Fibroblast of lung (primary cell): Measurements from ENCODE around the gene GNAI1. TPM values are rescaled to one million over a fixed set of nuclear protein-coding genes. Genes with fewer than 3 reads are reported as not detected.

Experiments used
- DNase-seq, 2 donors: peaks; one replicate each; pipeline versions ENCODE4 v3.0.0 to v3.0.0-alpha.2; 2010; ENCODE audit warnings: low read depth in 2 of 2
- H2AFZ ChIP-seq: 2 replicates; pipeline ENCODE4 v1.5.1; 2012; ENCODE audit warnings: low read length, control low read depth, inconsistent platforms
- H3K27ac ChIP-seq: 2 replicates; pipeline ENCODE4 v1.5.1; 2011; ENCODE audit warnings: low read length, control low read depth; ENCODE audit not compliant: insufficient read depth
- H3K27me3 ChIP-seq: 2 replicates; pipeline ENCODE4 v1.5.1; 2011; ENCODE audit warnings: mild to moderate bottlenecking, low read length; ENCODE audit not compliant: control insufficient read depth, insufficient read depth
- H3K36me3 ChIP-seq: 2 replicates; pipeline ENCODE4 v1.5.1; 2011; ENCODE audit warnings: low read length; ENCODE audit not compliant: control insufficient read depth, insufficient read depth
- H3K4me1 ChIP-seq: 2 replicates; pipeline ENCODE4 v1.5.1; 2011; ENCODE audit warnings: low read length; ENCODE audit not compliant: control insufficient read depth, insufficient read depth; ENCODE audit errors: extremely low read depth
- H3K4me2 ChIP-seq: 2 replicates; pipeline ENCODE4 v1.5.1; 2011; ENCODE audit warnings: low read length, control low read depth; ENCODE audit not compliant: insufficient read depth; ENCODE audit errors: extremely low read depth
- H3K4me3 ChIP-seq, 4 experiments: fragments of 200-600 bp in 1 of 4; sonication (generic) in 1 of 4; replicated peaks in 1 of 4; 2 replicates each; pipeline ENCODE4 v1.5.1; 2011 to 2016; ENCODE audit warnings: low read length in 4 of 4, low read depth in 3 of 4, mild to moderate bottlenecking in 3 of 4, control low read depth in 2 of 4, inconsistent platforms in 1 of 4, mixed read lengths in 1 of 4; ENCODE audit not compliant: insufficient read depth in 1 of 4; ENCODE audit errors: control extremely low read depth in 1 of 4
- H3K79me2 ChIP-seq: 2 replicates; pipeline ENCODE4 v1.5.1; 2012; ENCODE audit warnings: mild to moderate bottlenecking, low read length, inconsistent platforms; ENCODE audit not compliant: control insufficient read depth, insufficient read depth
- H3K9ac ChIP-seq: 2 replicates; pipeline ENCODE4 v1.5.1; 2011; ENCODE audit warnings: mild to moderate bottlenecking, low read length, control low read depth; ENCODE audit not compliant: insufficient read depth
- H3K9me3 ChIP-seq: 2 replicates; pipeline ENCODE4 v1.5.1; 2012; ENCODE audit warnings: low read depth, low read length; ENCODE audit not compliant: control insufficient read depth, insufficient read depth
- H4K20me1 ChIP-seq: 2 replicates; pipeline ENCODE4 v1.5.1; 2011; ENCODE audit warnings: low read length; ENCODE audit not compliant: control insufficient read depth, insufficient read depth; ENCODE audit errors: extremely low read depth
- EZH2 ChIP-seq: IDR thresholded peaks from 2 replicates; pipeline ENCODE4 v1.5.1; 2012; ENCODE audit warnings: low read length, control low read depth, mild to moderate bottlenecking; ENCODE audit errors: missing control alignments
- polyA minus RNA-seq: library from RNA; depleted of rRNA, polyadenylated mRNA; stranded (reverse); fragments of >200 nt; gene quantifications from 2 replicates; pipeline ENCODE4 v1.2.3, GENCODE V29; 2011; ENCODE audit warnings: low replicate concordance
- polyA plus RNA-seq, 2 donors: library from polyadenylated mRNA; depleted of rRNA in 1 of 2; stranded (reverse) in 1 of 2; unstranded in 1 of 2; fragments of >200 nt; gene quantifications; 2 replicates each; pipeline ENCODE4 v1.2.1, GENCODE V29; 2011 to 2012; ENCODE audit warnings: missing spikeins in 1 of 2
- total RNA-seq: library from RNA; depleted of rRNA; stranded (reverse); fragments of >200 nt; gene quantifications from 2 replicates; pipeline ENCODE4 v1.2.1, GENCODE V29; 2014
- TF ChIP-seq, protein P1 (sequence below), 2 donors: IDR thresholded peaks in 1 of 2; conservative IDR thresholded peaks in 1 of 2; 1 replicate in 1 of 2; 2 replicates in 1 of 2; pipeline ENCODE4 v1.5.1; 2011 to 2012; ENCODE audit warnings: low read length in 2 of 2, control low read depth in 1 of 2, inconsistent platforms in 1 of 2, low read depth in 1 of 2, mild to moderate bottlenecking in 1 of 2

The GNAI1 gene
- total RNA-seq (42.6 and 68.9 TPM in 2 replicates), polyA plus RNA-seq (47.8 and 81.8 TPM in 2 replicates), polyA minus RNA-seq (4.1 and 11.5 TPM in 2 replicates)
- polyA plus RNA-seq (2012), result 47.7 and 83.0 TPM in 2 replicates

DNA sequence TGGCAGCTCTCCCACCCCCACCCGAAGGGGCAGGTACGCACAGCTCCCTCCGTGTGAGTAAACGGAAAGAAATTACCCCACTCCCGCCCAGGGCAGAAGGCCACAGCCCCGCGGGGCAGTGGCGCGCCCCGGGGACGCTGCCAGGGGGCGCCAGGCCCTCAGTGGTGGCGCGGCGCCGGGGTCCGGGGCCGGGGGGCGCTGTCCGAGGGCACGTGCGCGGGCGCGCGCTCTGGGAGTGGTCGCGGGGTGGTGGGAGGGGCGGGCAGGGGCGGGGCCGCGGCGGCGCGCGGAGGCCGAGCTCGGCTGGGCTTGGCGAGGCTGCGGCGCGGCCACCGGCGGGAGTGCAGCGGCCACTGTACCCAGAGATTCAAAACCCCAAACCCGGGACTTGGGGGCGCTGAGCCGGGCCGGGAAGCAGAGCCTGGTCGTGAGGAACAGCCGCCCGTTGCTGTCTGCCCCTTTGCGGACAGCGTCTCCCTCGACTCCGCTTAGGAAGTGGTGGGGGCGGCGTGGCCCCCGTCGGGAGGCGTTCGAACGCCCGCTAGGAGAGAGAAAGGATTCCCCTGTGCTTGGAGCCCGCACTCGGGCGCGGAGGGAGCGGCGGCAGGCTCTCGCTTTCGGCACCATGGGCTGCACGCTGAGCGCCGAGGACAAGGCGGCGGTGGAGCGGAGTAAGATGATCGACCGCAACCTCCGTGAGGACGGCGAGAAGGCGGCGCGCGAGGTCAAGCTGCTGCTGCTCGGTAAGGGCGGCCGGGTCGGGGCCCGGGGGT lies at the start of gene GNAI1:
Gene GNAI1, plus strand, starts transcription at position 296 of the 773 bp plus-strand sequence. Its CDS starts 330 bp downstream, at position 626.
- Histone ChIP-seq H3K79me2 (peaks cover 40% of the 10 kb centered on the region), H3K4me3 (peak within 1 kb of the TSS; percentile 91 to 99 (median 95)), H3K27me3 (no peaks in the 10 kb centered on the region), H3K36me3 (no peaks in the 10 kb centered on the region), H2AFZ (peak within 1 kb of the TSS; percentile 52), H3K4me1 (peaks cover 2% of the 10 kb centered on the region), H3K4me2 (peak within 1 kb of the TSS; percentile 79), H4K20me1 (no peaks in the 10 kb centered on the region), H3K9ac (peak within 1 kb of the TSS; percentile 93), H3K27ac (peak within 1 kb of the TSS; percentile 88), H3K9me3 (no peaks in the 10 kb centered on the region)
- TF ChIP-seq, protein P1, sequence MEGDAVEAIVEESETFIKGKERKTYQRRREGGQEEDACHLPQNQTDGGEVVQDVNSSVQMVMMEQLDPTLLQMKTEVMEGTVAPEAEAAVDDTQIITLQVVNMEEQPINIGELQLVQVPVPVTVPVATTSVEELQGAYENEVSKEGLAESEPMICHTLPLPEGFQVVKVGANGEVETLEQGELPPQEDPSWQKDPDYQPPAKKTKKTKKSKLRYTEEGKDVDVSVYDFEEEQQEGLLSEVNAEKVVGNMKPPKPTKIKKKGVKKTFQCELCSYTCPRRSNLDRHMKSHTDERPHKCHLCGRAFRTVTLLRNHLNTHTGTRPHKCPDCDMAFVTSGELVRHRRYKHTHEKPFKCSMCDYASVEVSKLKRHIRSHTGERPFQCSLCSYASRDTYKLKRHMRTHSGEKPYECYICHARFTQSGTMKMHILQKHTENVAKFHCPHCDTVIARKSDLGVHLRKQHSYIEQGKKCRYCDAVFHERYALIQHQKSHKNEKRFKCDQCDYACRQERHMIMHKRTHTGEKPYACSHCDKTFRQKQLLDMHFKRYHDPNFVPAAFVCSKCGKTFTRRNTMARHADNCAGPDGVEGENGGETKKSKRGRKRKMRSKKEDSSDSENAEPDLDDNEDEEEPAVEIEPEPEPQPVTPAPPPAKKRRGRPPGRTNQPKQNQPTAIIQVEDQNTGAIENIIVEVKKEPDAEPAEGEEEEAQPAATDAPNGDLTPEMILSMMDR (conservative IDR thresholded peaks at IDR 0.05 in 1 of 2, IDR thresholded peaks at IDR 0.05 in 1 of 2; ENCODE audit: low read depth in 1 of 2, low read length in 2 of 2), result peak; percentile 20 to 28
- TF ChIP-seq EZH2, result no peak
- peak; percentile 77 to 81 for DNase-seq

DNA sequence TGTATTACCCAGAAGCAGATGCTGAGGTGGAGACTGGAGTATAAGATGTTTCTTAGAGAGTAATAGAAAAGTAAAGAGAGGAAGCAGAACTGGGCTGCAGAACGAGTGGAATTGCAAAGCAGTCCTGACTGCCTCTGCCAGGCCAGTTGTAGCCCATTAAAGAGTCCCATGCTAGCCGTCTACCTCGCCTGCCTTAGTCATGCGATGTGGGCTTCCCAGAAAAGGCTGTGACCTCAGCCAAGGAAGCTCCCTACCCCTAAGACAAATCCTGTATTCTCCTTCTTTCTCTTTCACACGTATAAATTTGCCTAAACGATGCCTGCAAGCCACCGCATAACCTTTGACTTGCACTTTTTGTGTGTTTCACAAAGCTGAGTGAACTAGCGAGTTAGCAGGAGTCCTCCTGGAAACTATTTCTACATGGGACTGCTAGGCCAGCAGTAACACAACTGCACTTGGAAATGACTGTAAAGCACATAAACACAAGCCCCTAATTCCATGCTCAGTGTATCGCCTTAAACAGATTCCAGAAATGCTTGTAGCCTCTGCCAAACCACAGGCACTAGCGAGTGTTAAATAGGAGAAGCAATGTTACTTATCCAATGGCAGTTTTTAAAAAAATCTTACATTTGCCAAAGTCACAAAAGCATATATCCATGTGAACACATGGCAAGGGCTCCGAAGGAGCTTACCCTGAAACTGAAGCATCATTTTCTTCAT lies 47.4 kb upstream of the GNAI1 start:
- Histone ChIP-seq H3K27ac (peak overlapping the region; percentile 65), H3K4me2 (peak overlapping the region; percentile 59), H3K9me3 (no peaks in the 10 kb centered on the region), H2AFZ (peak overlapping the region; percentile 66), H3K36me3 (no peaks in the 10 kb centered on the region), H3K4me3 (no peak overlapping the region), H3K27me3 (no peaks in the 10 kb centered on the region), H4K20me1 (no peaks in the 10 kb centered on the region), H3K79me2 (no peaks in the 10 kb centered on the region), H3K4me1 (peaks cover 17% of the 10 kb centered on the region), H3K9ac (no peak overlapping the region)
- DNase-seq, result peak; percentile 82 to 93
- TF ChIP-seq, protein P1 (conservative IDR thresholded peaks at IDR 0.05 in 1 of 2, IDR thresholded peaks at IDR 0.05 in 1 of 2; ENCODE audit: low read depth in 1 of 2, low read length in 2 of 2), result no peak
- TF ChIP-seq EZH2, result no peak

GRCh38 chr7:80087771-80088170 lies 46.9 kb upstream of the GNAI1 start:
- DNase-seq, result peak in 1 of 2 donors; percentile 54
- no peaks in the 10 kb centered on the region for H3K27me3 ChIP-seq
- H4K20me1 ChIP-seq, result no peaks in the 10 kb centered on the region
- H3K4me2 ChIP-seq, result peak overlapping the region; percentile 59
- TF ChIP-seq, protein P1 (conservative IDR thresholded peaks at IDR 0.05 in 1 of 2, IDR thresholded peaks at IDR 0.05 in 1 of 2; ENCODE audit: low read depth in 1 of 2, low read length in 2 of 2), result no peak
- TF ChIP-seq EZH2, result no peak
- peak overlapping the region; percentile 66 for H2AFZ ChIP-seq
- H3K36me3 ChIP-seq, result no peaks in the 10 kb centered on the region
- no peaks in the 10 kb centered on the region for H3K79me2 ChIP-seq
- H3K4me3 ChIP-seq, result no peak overlapping the region
- peak overlapping the region; percentile 65 for H3K27ac ChIP-seq
- no peaks in the 10 kb centered on the region for H3K9me3 ChIP-seq
- peaks cover 17% of the 10 kb centered on the region for H3K4me1 ChIP-seq
- H3K9ac ChIP-seq, result no peak overlapping the region
